ENCODE measurements around the gene FOXR2. TPM values are rescaled to one million over a fixed set of nuclear protein-coding genes. Genes with fewer than 3 reads are reported as not detected.

The FOXR2 gene
- total RNA-seq, 1 donor from 2014 or later, result not detected

DNA sequence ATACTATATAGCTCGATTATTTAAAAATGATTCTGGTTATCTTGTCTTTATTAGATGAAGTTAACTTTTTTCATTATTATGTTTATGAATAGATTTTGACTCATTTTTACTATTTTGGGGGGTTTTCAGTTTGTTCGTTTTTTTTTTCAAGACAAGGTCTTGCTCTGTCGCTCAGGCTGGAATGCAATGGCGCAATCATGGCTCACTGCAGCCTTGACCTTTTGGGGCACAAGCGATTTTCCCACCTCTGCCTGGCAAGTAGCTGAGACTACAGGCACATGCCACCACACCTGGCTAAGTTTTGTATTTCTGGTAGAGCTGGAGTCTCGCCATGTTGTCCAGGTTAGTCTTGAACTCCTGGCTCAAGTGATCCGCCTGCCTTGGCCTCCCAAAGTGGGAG lies 24.9 kb upstream of the FOXR2 start:
- TF ChIP-seq, protein P1, sequence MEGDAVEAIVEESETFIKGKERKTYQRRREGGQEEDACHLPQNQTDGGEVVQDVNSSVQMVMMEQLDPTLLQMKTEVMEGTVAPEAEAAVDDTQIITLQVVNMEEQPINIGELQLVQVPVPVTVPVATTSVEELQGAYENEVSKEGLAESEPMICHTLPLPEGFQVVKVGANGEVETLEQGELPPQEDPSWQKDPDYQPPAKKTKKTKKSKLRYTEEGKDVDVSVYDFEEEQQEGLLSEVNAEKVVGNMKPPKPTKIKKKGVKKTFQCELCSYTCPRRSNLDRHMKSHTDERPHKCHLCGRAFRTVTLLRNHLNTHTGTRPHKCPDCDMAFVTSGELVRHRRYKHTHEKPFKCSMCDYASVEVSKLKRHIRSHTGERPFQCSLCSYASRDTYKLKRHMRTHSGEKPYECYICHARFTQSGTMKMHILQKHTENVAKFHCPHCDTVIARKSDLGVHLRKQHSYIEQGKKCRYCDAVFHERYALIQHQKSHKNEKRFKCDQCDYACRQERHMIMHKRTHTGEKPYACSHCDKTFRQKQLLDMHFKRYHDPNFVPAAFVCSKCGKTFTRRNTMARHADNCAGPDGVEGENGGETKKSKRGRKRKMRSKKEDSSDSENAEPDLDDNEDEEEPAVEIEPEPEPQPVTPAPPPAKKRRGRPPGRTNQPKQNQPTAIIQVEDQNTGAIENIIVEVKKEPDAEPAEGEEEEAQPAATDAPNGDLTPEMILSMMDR (IDR thresholded peaks at IDR 0.05; ENCODE audit: borderline replicate concordance), result no peak
- no peak for DNase-seq
- no peak overlapping the region for H3K4me3 ChIP-seq
- intact Hi-C loops (cut with micrococcal nuclease), result no loop called here
- H3K27me3 ChIP-seq (ENCODE audit: low read depth), result no peaks in the 10 kb centered on the region
- no peaks in the 10 kb centered on the region for H3K36me3 ChIP-seq
- H3K27ac ChIP-seq (replicated peaks), result no peak overlapping the region
- H3K9me3 ChIP-seq (replicated peaks), result no peaks in the 10 kb centered on the region
- no peaks in the 10 kb centered on the region for H3K4me1 ChIP-seq

DNA sequence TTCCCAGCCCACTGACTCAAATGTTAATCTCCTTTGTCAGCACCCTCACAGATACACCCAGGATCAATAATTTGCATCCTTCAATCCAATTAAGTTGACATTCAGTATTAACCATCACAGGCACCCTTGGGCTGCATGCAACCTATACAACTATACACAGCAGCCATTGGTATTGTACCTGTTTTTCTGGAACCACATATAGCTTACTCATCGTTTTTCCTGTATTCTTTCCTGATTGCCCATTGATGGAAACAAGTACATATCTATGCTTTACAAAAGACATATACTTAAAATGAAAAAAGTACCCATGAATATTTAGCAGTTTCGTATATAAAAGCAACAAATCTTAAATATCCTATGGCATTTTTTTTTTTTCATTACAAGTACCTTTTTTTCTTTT lies 3.7 kb upstream of the FOXR2 start:
- Histone ChIP-seq H3K27ac (replicated peaks) (no peak overlapping the region), H3K4me3 (no peak overlapping the region), H3K4me1 (no peaks in the 10 kb centered on the region), H3K36me3 (no peaks in the 10 kb centered on the region), H3K9me3 (replicated peaks) (no peaks in the 10 kb centered on the region), H3K27me3 (ENCODE audit: low read depth) (no peaks in the 10 kb centered on the region)
- DNase-seq, result no peak
- TF ChIP-seq, protein P1 (IDR thresholded peaks at IDR 0.05; ENCODE audit: borderline replicate concordance), result no peak
- intact Hi-C loops (cut with micrococcal nuclease), result no loop called here

DNA sequence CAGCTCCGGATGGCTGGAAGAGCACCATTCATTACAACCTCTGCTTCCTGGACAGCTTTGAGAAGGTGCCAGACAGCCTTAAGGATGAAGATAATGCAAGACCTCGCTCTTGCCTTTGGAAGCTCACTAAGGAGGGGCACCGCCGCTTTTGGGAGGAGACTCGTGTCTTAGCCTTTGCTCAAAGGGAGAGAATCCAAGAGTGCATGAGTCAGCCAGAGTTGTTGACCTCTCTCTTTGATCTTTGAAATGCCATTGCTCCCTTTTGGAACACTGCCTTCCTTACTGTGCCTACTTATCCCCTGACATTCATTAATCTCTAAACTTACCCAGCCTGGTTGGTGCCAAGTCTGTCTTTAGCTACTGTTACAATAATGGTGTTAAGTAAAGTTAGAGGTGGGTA lies 1.2 kb downstream of the FOXR2 start:
- Histone ChIP-seq H3K4me3 (no peak overlapping the region), H3K27ac (replicated peaks) (no peak overlapping the region), H3K9me3 (replicated peaks) (no peaks in the 10 kb centered on the region), H3K27me3 (ENCODE audit: low read depth) (no peaks in the 10 kb centered on the region), H3K4me1 (no peaks in the 10 kb centered on the region), H3K36me3 (no peaks in the 10 kb centered on the region)
- no peak for DNase-seq
- TF ChIP-seq, protein P1 (IDR thresholded peaks at IDR 0.05; ENCODE audit: borderline replicate concordance), result no peak
- intact Hi-C loops (cut with micrococcal nuclease), result no loop called here

DNA sequence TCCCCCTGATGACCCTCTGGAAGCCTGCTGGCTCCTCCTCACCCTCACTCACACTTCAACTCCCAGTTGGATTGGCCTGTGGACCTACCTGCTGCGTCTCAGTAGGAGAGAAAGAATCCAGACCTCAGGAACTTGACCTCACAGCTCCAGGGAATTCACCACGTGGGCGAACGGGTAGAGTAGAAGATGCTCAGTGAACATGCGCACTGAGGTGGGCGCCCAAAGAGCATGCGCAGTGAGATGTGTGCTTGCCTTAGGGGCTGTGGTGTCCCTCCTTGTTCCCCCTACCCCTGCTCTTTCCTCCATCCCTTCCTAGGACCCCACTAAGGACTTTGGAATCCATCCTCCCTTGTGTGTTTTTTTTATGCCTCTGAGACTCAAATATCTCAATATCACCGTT lies 12.9 kb downstream of the FOXR2 start:
- H3K9me3 ChIP-seq (replicated peaks), result no peaks in the 10 kb centered on the region
- no peaks in the 10 kb centered on the region for H3K4me1 ChIP-seq
- TF ChIP-seq, protein P1 (IDR thresholded peaks at IDR 0.05; ENCODE audit: borderline replicate concordance), result no peak
- no peaks in the 10 kb centered on the region for H3K27me3 ChIP-seq (ENCODE audit: low read depth)
- no peak overlapping the region for H3K4me3 ChIP-seq
- no peak overlapping the region for H3K27ac ChIP-seq (replicated peaks)
- DNase-seq, result no peak
- intact Hi-C loops (cut with micrococcal nuclease), result no loop called here
- no peaks in the 10 kb centered on the region for H3K36me3 ChIP-seq

DNA sequence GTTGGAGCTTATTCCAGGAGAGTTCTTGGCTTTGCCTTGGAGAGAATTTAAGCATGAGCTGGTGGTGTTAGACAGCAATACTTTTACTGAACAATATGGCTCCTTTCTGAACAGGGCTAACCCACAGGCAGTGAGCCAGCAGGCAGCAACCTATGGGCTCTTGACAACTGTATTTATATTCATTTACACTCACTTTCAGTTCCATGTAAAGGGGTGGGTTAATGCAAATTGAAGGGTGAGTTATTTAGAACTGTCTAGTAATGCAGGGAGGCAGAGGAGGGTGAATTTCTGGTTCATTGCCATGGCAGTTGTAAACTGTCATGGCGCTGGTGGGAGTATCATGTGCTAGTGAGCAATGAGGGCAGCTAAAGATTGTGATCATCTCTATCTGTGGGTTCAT lies 15.7 kb downstream of the FOXR2 start:
- no peaks in the 10 kb centered on the region for H3K9me3 ChIP-seq (replicated peaks)
- no peaks in the 10 kb centered on the region for H3K27me3 ChIP-seq (ENCODE audit: low read depth)
- no peaks in the 10 kb centered on the region for H3K36me3 ChIP-seq
- H3K27ac ChIP-seq (replicated peaks), result no peak overlapping the region
- intact Hi-C loops (cut with micrococcal nuclease), result no loop called here
- no peak for DNase-seq
- TF ChIP-seq, protein P1 (IDR thresholded peaks at IDR 0.05; ENCODE audit: borderline replicate concordance), result no peak
- no peaks in the 10 kb centered on the region for H3K4me1 ChIP-seq
- H3K4me3 ChIP-seq, result no peak overlapping the region

DNA sequence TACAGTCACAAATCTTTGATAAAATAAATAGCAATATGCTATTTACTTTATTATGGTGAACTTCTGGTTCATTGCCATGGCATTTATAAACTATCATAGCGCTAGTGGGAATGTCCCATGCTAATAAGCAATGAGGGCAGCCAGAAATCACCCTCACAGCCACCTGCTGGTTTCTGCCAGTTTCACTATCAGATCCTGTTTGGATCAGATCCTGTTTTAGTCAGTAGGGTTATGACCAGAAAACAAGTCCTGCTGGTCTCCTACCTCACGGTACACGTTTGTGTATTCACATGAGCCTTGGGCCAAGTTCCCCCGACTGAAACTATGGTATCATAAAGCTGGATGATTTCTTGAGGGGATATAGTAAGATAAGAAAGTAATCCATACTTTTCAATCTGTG lies 17.7 kb downstream of the FOXR2 start:
- no peak overlapping the region for H3K27ac ChIP-seq (replicated peaks)
- no peaks in the 10 kb centered on the region for H3K9me3 ChIP-seq (replicated peaks)
- TF ChIP-seq, protein P1 (IDR thresholded peaks at IDR 0.05; ENCODE audit: borderline replicate concordance), result no peak
- no peak overlapping the region for H3K4me3 ChIP-seq
- DNase-seq, result no peak
- intact Hi-C loops (cut with micrococcal nuclease), result no loop called here
- H3K36me3 ChIP-seq, result no peaks in the 10 kb centered on the region
- no peaks in the 10 kb centered on the region for H3K27me3 ChIP-seq (ENCODE audit: low read depth)
- H3K4me1 ChIP-seq, result no peaks in the 10 kb centered on the region

Data from left ventricle myocardium inferior (tissue), 1 donor.